ENCODE results near the gene PRR20B. TPM values are rescaled to one million over a fixed set of nuclear protein-coding genes. Genes with fewer than 3 reads are reported as not detected.

The PRR20B gene
- not detected in 2 replicates for total RNA-seq

DNA sequence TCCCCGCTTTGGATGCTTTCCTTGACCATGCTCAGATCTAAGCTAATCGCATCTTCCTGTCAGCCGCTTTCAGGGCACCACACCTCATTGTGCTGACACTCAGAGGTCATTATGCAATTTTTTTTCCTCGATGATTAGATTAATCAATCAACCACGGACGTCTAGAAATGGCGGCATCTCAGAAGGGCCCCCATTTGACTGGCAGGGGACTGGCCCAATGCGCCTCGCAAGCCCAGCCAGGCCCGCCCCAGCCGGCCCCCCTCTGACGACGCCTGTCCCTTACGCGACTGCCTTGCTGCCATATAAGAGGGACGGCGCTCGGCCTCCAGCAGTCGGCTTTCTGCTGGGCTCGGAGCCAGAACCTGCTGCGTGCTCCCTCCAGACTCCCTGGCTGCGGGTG is at the start of gene PRR20B:
TSS of gene PRR20B (plus strand) at position 301 of the 400 bp plus-strand sequence. CDS start 387 bp downstream, outside the sequence.

DNA sequence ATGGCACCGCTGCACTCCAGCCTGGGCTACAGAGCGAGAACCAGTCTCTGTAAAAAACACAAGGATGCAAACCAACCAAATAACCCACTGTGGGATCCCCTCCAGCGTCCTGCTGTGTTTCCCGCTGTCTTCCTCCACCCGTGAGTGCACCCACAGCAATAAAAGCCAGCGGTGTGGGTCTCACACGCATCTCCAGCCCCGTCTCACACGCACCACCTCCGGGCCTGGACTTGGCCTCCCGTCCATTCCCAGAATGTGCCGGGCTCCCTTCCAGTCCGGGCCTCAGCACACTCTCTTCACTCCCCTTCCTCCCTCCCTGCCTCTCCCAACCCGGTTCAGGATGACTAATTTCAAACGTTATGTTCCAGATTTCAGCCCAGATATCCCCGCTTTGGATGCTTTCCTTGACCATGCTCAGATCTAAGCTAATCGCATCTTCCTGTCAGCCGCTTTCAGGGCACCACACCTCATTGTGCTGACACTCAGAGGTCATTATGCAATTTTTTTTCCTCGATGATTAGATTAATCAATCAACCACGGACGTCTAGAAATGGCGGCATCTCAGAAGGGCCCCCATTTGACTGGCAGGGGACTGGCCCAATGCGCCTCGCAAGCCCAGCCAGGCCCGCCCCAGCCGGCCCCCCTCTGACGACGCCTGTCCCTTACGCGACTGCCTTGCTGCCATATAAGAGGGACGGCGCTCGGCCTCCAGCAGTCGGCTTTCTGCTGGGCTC is 6.9 kb upstream of the PRR20B start, which contains the start of gene PRR20A:
TSS of gene PRR20A (plus strand) at position 684 of the 734 bp plus-strand sequence. CDS start 387 bp downstream, outside the sequence.

DNA sequence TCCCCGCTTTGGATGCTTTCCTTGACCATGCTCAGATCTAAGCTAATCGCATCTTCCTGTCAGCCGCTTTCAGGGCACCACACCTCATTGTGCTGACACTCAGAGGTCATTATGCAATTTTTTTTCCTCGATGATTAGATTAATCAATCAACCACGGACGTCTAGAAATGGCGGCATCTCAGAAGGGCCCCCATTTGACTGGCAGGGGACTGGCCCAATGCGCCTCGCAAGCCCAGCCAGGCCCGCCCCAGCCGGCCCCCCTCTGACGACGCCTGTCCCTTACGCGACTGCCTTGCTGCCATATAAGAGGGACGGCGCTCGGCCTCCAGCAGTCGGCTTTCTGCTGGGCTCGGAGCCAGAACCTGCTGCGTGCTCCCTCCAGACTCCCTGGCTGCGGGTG is 6.5 kb downstream of the PRR20B start, which contains the start of gene PRR20C:
TSS of gene PRR20C (plus strand) at position 301 of the 400 bp plus-strand sequence. CDS start 387 bp downstream, outside the sequence.

DNA sequence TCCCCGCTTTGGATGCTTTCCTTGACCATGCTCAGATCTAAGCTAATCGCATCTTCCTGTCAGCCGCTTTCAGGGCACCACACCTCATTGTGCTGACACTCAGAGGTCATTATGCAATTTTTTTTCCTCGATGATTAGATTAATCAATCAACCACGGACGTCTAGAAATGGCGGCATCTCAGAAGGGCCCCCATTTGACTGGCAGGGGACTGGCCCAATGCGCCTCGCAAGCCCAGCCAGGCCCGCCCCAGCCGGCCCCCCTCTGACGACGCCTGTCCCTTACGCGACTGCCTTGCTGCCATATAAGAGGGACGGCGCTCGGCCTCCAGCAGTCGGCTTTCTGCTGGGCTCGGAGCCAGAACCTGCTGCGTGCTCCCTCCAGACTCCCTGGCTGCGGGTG is 13.0 kb downstream of the PRR20B start, which contains the start of gene PRR20D:
TSS of gene PRR20D (plus strand) at position 301 of the 400 bp plus-strand sequence. CDS start 387 bp downstream, outside the sequence.

DNA sequence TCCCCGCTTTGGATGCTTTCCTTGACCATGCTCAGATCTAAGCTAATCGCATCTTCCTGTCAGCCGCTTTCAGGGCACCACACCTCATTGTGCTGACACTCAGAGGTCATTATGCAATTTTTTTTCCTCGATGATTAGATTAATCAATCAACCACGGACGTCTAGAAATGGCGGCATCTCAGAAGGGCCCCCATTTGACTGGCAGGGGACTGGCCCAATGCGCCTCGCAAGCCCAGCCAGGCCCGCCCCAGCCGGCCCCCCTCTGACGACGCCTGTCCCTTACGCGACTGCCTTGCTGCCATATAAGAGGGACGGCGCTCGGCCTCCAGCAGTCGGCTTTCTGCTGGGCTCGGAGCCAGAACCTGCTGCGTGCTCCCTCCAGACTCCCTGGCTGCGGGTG is 19.6 kb downstream of the PRR20B start, which contains the start of gene PRR20E:
TSS of gene PRR20E (plus strand) at position 301 of the 400 bp plus-strand sequence. CDS start 387 bp downstream, outside the sequence.

Other genes with a start within 250 kb of the PRR20B start
- not detected in 2 replicates for gene PRR20A, start 6.6 kb upstream of the PRR20B start, total RNA-seq
- gene PRR20C, start 6.6 kb downstream of the PRR20B start, total RNA-seq: not detected in 2 replicates
- gene PRR20D, start 13.1 kb downstream of the PRR20B start, total RNA-seq: not detected in 2 replicates
- gene PRR20E, start 19.7 kb downstream of the PRR20B start, total RNA-seq: not detected in 2 replicates

Data from myometrial cell (primary cell).